GM10248 (cell line): Measurements from ENCODE around the gene RANBP3L.

Experiments
- CTCF ChIA-PET: fragments of 300-600 bp; sonication (Branson Sonifier 250); formaldehyde crosslinking; extraction: SDS; loops from one replicate; lab custom pipeline; 2021; ENCODE audit warnings: antibody characterized with exemption; lab: Yijun Ruan, JAX
- POLR2A ChIA-PET: fragments of 350-650 bp; sonication (Branson Sonifier 250); formaldehyde crosslinking; extraction: SDS; loops from one replicate; lab custom pipeline; 2020; ENCODE audit warnings: antibody characterized with exemption; lab: Yijun Ruan, JAX
- DNase-seq: peaks from one replicate; pipeline ENCODE4 v3.0.0; 2012; ENCODE audit errors: extremely low spot score
- CTCF ChIP-seq: IDR thresholded peaks from 2 replicates; pipeline ENCODE4 v1.5.1; 2012; ENCODE audit warnings: mild to moderate bottlenecking, low read depth; ENCODE audit errors: extremely low read depth, missing control alignments, control extremely low read depth

Gene RANBP3L

GRCh38 chr5:36241631-36242533, 59.8 kb downstream of the RANBP3L start, which contains the start of gene NADK2:
Gene NADK2 (minus strand): TSS chr5:36241925. CDS start chr5:36241798, 127 bp downstream.
- ChIA-PET POLR2A (interaction anchor here (1.0 to 1.3 kb wide), 2 partner anchors 11 to 90 kb away, joined by 3 read pairs; partner anchors contain the start of genes LMBRD2 and SKP2), CTCF (interaction anchor here (0.7 to 6.5 kb wide), 42 partner anchors 10 to 454 kb away, joined by 3 to 39 read pairs (median 4); no protein-coding TSS in a partner anchor)
- peak; percentile 58 for TF ChIP-seq CTCF
- DNase-seq, result peak; percentile 95

GRCh38 chr5:36240779-36241630, 60.7 kb downstream of the RANBP3L start:
- DNase-seq, result peak; percentile 61
- ChIA-PET POLR2A (interaction anchor here (1.3 kb wide), 1 partner anchor 89 kb away, joined by 3 read pairs; the partner anchor contains the start of genes LMBRD2 and SKP2), CTCF (interaction anchor here (0.7 to 6.5 kb wide), 35 partner anchors 10 to 455 kb away, joined by 3 to 39 read pairs (median 4); no protein-coding TSS in a partner anchor)
- TF ChIP-seq CTCF, result no peak

- ChIA-PET CTCF (interaction anchor here (1.0 to 6.5 kb wide), 4 partner anchors 9 to 62 kb away, joined by 3 to 39 read pairs (median 4); no protein-coding TSS in a partner anchor), POLR2A (no interaction called here)
- no peak for DNase-seq
- TF ChIP-seq CTCF, result no peak
Observed at GRCh38 chr5:36239370-36240293, 62.1 kb downstream of the RANBP3L start.

- CTCF ChIA-PET, result interaction anchor here (1.0 to 6.5 kb wide), 5 partner anchors 8 to 452 kb away, joined by 3 to 39 read pairs (median 3); no protein-coding TSS in a partner anchor
Observed at GRCh38 chr5:36238502-36239295, 63.0 kb downstream of the RANBP3L start.

More at GRCh38 chr5:36238502-36239295, 63.0 kb downstream of the RANBP3L start:
- POLR2A ChIA-PET, result no interaction called here
- no peak for TF ChIP-seq CTCF
- no peak for DNase-seq
